ENCODE measurements around the gene KIF2C. TPM values are rescaled to one million over a fixed set of nuclear protein-coding genes. Genes with fewer than 3 reads are reported as not detected.
A peak's percentile ranks its signal among the peaks of the same experiment; 100 is the strongest.

Gene KIF2C
- total RNA-seq, 5 donors from 2014 or later (not counting 1 experiment from before 2014, with no cell fraction given) = 0.68 to 1.6 (median 1.1) TPM

GRCh38 chr1:44721485-44722361 is 17.9 kb upstream of the KIF2C start:
- Histone ChIP-seq H3K27me3 (replicated peaks in 1 of 2; ENCODE audit: control insufficient read depth in 2 of 2, extremely low read depth in 1 of 2, insufficient read depth in 2 of 2, low read length in 1 of 2) (peaks cover 0 to 3% of the 10 kb centered on the region in 2 experiments), H3K4me3 (ENCODE audit: control insufficient read depth in 1 of 2, extremely low read depth in 1 of 2, low read length in 1 of 2) (peak overlapping the region in 1 of 2 donors; percentile 1), H3K4me1 (ENCODE audit: control insufficient read depth in 1 of 2, extremely low read depth in 1 of 2, insufficient read depth in 2 of 2, low read length in 2 of 2) (peaks cover 32 to 77% of the 10 kb centered on the region in 2 experiments), H3K9me3 (no peaks in the 10 kb centered on the region), H3K36me3 (ENCODE audit: control insufficient read depth in 2 of 2, extremely low read depth in 1 of 2, insufficient read depth in 1 of 2, low read length in 1 of 2) (no peaks in the 10 kb centered on the region), H3K27ac (ENCODE audit: low read length) (peak overlapping the region; percentile 85)
- H3K36me3 Mint-ChIP-seq = no peaks in the 10 kb centered on the region
- ChIA-PET POLR2A (interaction anchor here (0.5 to 2.2 kb wide), 19 partner anchors 9 to 1371 kb away, joined by 3 to 63 read pairs (median 5); partner anchors contain the start of genes RNU5D-1 (in 2 of the 2), ARMH1 (in 1 of the 2), BTBD19 (in 1 of the 2) and MMACHC (in 1 of the 2)), CTCF (interaction anchor here (0.5 to 2.2 kb wide), 13 partner anchors 9 to 582 kb away, joined by 3 to 38 read pairs (median 3); partner anchors contain the start of genes PLK3 (in 1 of the 2), RNU5D-1 (in 1 of the 2) and RPS8 (in 1 of the 2))
- WGBS (ENCODE audit: insufficient coverage) = 16% methylated on average over 5 of the region's 14 CpGs
- ATAC-seq (replicated peaks in 1 of 4) (peak; percentile 78 to 89 (median 78)), DNase-seq (peak in 33 of 35 experiments; percentile 29 to 86 (median 65))
- H3K27me3 Mint-ChIP-seq = no peaks in the 10 kb centered on the region
- H3K9me3 Mint-ChIP-seq = no peaks in the 10 kb centered on the region
- peaks cover 68 to 74% (median 71%) of the 10 kb centered on the region in 3 donors for H3K4me1 Mint-ChIP-seq
- H3K4me3 Mint-ChIP-seq = peak overlapping the region; percentile 57 to 76 (median 69)
- peak overlapping the region; percentile 96 to 99 for H3K27ac Mint-ChIP-seq

- Histone ChIP-seq H3K4me1 (ENCODE audit: control insufficient read depth in 1 of 2, extremely low read depth in 1 of 2, insufficient read depth in 2 of 2, low read length in 2 of 2) (peaks cover 24 to 69% of the 10 kb centered on the region in 2 experiments), H3K36me3 (ENCODE audit: control insufficient read depth in 2 of 2, extremely low read depth in 1 of 2, insufficient read depth in 1 of 2, low read length in 1 of 2) (no peaks in the 10 kb centered on the region), H3K27ac (ENCODE audit: low read length) (peak overlapping the region; percentile 54), H3K4me3 (ENCODE audit: control insufficient read depth in 1 of 2, extremely low read depth in 1 of 2, low read length in 1 of 2) (peak overlapping the region; percentile 46 to 60), H3K9me3 (no peaks in the 10 kb centered on the region), H3K27me3 (replicated peaks in 1 of 2; ENCODE audit: control insufficient read depth in 2 of 2, extremely low read depth in 1 of 2, insufficient read depth in 2 of 2, low read length in 1 of 2) (peaks cover 0 to 3% of the 10 kb centered on the region in 2 experiments)
- ChIA-PET POLR2A (interaction anchor here (0.6 to 2.2 kb wide), 3 partner anchors 8 to 266 kb away, joined by 3 to 63 read pairs (median 8); partner anchors contain the start of genes BTBD19 (in 1 of the 2) and RNU5D-1 (in 1 of the 2)), CTCF (interaction anchor here in 1 of 2 donors (0.7 kb wide), 1 partner anchor 901 kb away, joined by 6 read pairs; the partner anchor contains the start of gene CCDC17)
- H3K4me1 Mint-ChIP-seq = peaks cover 60 to 68% (median 65%) of the 10 kb centered on the region in 3 donors
- H3K4me3 Mint-ChIP-seq = peak overlapping the region; percentile 67 to 70 (median 69)
- no peaks in the 10 kb centered on the region for H3K36me3 Mint-ChIP-seq
- WGBS (ENCODE audit: insufficient coverage) = 11% methylated on average over 3 of the region's 9 CpGs
- ATAC-seq (replicated peaks in 1 of 4) (peak in 1 of 4 experiments; percentile 14), DNase-seq (peak in 3 of 35 experiments; percentile 15 to 43 (median 16))
- H3K27me3 Mint-ChIP-seq = no peaks in the 10 kb centered on the region
- H3K9me3 Mint-ChIP-seq = no peaks in the 10 kb centered on the region
- peak overlapping the region; percentile 91 to 93 for H3K27ac Mint-ChIP-seq
Observed at GRCh38 chr1:44723064-44723463, 16.6 kb upstream of the KIF2C start.

- H3K27ac Mint-ChIP-seq = peak overlapping the region; percentile 91 to 93
- no peaks in the 10 kb centered on the region for H3K36me3 Mint-ChIP-seq
- DNase-seq (peak in 5 of 35 experiments; percentile 21 to 49 (median 24)), ATAC-seq (replicated peaks in 1 of 4) (peak in 2 of 4 experiments; percentile 30 to 41)
- H3K27me3 Mint-ChIP-seq = no peaks in the 10 kb centered on the region
- ChIA-PET CTCF (interaction anchor here in 1 of 2 donors (0.6 kb wide), 1 partner anchor 8 kb away, joined by 4 read pairs; no protein-coding TSS in a partner anchor), POLR2A (interaction anchor here (0.6 to 1.8 kb wide), 2 partner anchors 85 to 265 kb away, joined by 3 to 8 read pairs; partner anchors contain the start of gene BTBD19 (in 1 of the 2))
- H3K36me3 ChIP-seq (ENCODE audit: control insufficient read depth in 2 of 2, extremely low read depth in 1 of 2, insufficient read depth in 1 of 2, low read length in 1 of 2) = no peaks in the 10 kb centered on the region
- H3K9me3 Mint-ChIP-seq = no peaks in the 10 kb centered on the region
- H3K4me3 Mint-ChIP-seq = peak overlapping the region; percentile 67 to 70 (median 69)
- H3K27me3 ChIP-seq (replicated peaks in 1 of 2; ENCODE audit: control insufficient read depth in 2 of 2, extremely low read depth in 1 of 2, insufficient read depth in 2 of 2, low read length in 1 of 2) = peaks cover 0 to 3% of the 10 kb centered on the region in 2 experiments
- H3K27ac ChIP-seq (ENCODE audit: low read length) = peak overlapping the region; percentile 54
- H3K9me3 ChIP-seq = no peaks in the 10 kb centered on the region
- peaks cover 24 to 63% of the 10 kb centered on the region in 2 experiments for H3K4me1 ChIP-seq (ENCODE audit: control insufficient read depth in 1 of 2, extremely low read depth in 1 of 2, insufficient read depth in 2 of 2, low read length in 2 of 2)
- H3K4me1 Mint-ChIP-seq = peaks cover 56 to 67% (median 60%) of the 10 kb centered on the region in 3 donors
- H3K4me3 ChIP-seq (ENCODE audit: control insufficient read depth in 1 of 2, extremely low read depth in 1 of 2, low read length in 1 of 2) = peak overlapping the region; percentile 46 to 60
- whole genome bisulfite sequencing (ENCODE audit: insufficient coverage) = 46% methylated on average over 15 of the region's 28 CpGs
Observed at GRCh38 chr1:44723496-44724295, 15.9 kb upstream of the KIF2C start.

- WGBS (ENCODE audit: insufficient coverage) = 66% methylated on average over 58 of the region's 64 CpGs
- DNase-seq (peak in 3 of 35 experiments; percentile 6 to 34 (median 14)), ATAC-seq (replicated peaks in 1 of 4) (no peak)
- CTCF ChIA-PET = no interaction called here
- Mint-ChIP-seq H3K9me3 (no peaks in the 10 kb centered on the region), H3K36me3 (no peaks in the 10 kb centered on the region), H3K4me3 (peak overlapping the region in 2 of 3 donors; percentile 46 to 75), H3K4me1 (peaks cover 53 to 68% (median 57%) of the 10 kb centered on the region in 3 donors), H3K27ac (peak overlapping the region; percentile 91 to 93), H3K27me3 (no peaks in the 10 kb centered on the region)
- Histone ChIP-seq H3K9me3 (no peaks in the 10 kb centered on the region), H3K27ac (ENCODE audit: low read length) (peak overlapping the region; percentile 54), H3K4me1 (ENCODE audit: control insufficient read depth in 1 of 2, extremely low read depth in 1 of 2, insufficient read depth in 2 of 2, low read length in 2 of 2) (peaks cover 18 to 62% of the 10 kb centered on the region in 2 experiments), H3K4me3 (ENCODE audit: control insufficient read depth in 1 of 2, extremely low read depth in 1 of 2, low read length in 1 of 2) (peak overlapping the region; percentile 46 to 60), H3K36me3 (ENCODE audit: control insufficient read depth in 2 of 2, extremely low read depth in 1 of 2, insufficient read depth in 1 of 2, low read length in 1 of 2) (no peaks in the 10 kb centered on the region), H3K27me3 (replicated peaks in 1 of 2; ENCODE audit: control insufficient read depth in 2 of 2, extremely low read depth in 1 of 2, insufficient read depth in 2 of 2, low read length in 1 of 2) (peaks cover 0 to 3% of the 10 kb centered on the region in 2 experiments)
- POLR2A ChIA-PET = interaction anchor here in 1 of 2 donors (0.5 to 0.6 kb wide), 2 partner anchors 14 to 47 kb away, joined by 4 read pairs; no protein-coding TSS in a partner anchor
Observed at GRCh38 chr1:44724296-44724954, 15.2 kb upstream of the KIF2C start.

- peaks cover 50 to 63% (median 54%) of the 10 kb centered on the region in 3 donors for H3K4me1 Mint-ChIP-seq
- WGBS (ENCODE audit: insufficient coverage) = 78% methylated on average over 17 of the region's 27 CpGs
- ATAC-seq (replicated peaks in 1 of 4) = no peak
- H3K27ac ChIP-seq (ENCODE audit: low read length) = peak overlapping the region; percentile 12
- peaks cover 0 to 3% of the 10 kb centered on the region in 2 experiments for H3K27me3 ChIP-seq (replicated peaks in 1 of 2; ENCODE audit: control insufficient read depth in 2 of 2, extremely low read depth in 1 of 2, insufficient read depth in 2 of 2, low read length in 1 of 2)
- H3K27me3 Mint-ChIP-seq = no peaks in the 10 kb centered on the region
- H3K36me3 ChIP-seq (ENCODE audit: control insufficient read depth in 2 of 2, extremely low read depth in 1 of 2, insufficient read depth in 1 of 2, low read length in 1 of 2) = no peaks in the 10 kb centered on the region
- peak overlapping the region; percentile 46 to 75 (median 54) for H3K4me3 Mint-ChIP-seq
- peaks cover 16 to 62% of the 10 kb centered on the region in 2 experiments for H3K4me1 ChIP-seq (ENCODE audit: control insufficient read depth in 1 of 2, extremely low read depth in 1 of 2, insufficient read depth in 2 of 2, low read length in 2 of 2)
- H3K9me3 ChIP-seq = no peaks in the 10 kb centered on the region
- CTCF ChIA-PET = interaction anchor here in 1 of 2 donors (0.7 kb wide), 1 partner anchor 10 kb away, joined by 3 read pairs; no protein-coding TSS in a partner anchor
- H3K9me3 Mint-ChIP-seq = no peaks in the 10 kb centered on the region
- H3K27ac Mint-ChIP-seq = peak overlapping the region; percentile 90 to 91
- no peak for DNase-seq
- no peaks in the 10 kb centered on the region for H3K36me3 Mint-ChIP-seq
- POLR2A ChIA-PET = interaction anchor here in 1 of 2 donors (0.5 to 0.6 kb wide), 2 partner anchors 15 to 46 kb away, joined by 4 read pairs; no protein-coding TSS in a partner anchor
- H3K4me3 ChIP-seq (ENCODE audit: control insufficient read depth in 1 of 2, extremely low read depth in 1 of 2, low read length in 1 of 2) = no peak overlapping the region
Observed at GRCh38 chr1:44724955-44725698, 14.5 kb upstream of the KIF2C start.
